ENCODE results near the gene APPL2.
"Not testable (repeated sequence)": the region's sequence is repeated elsewhere in the genome, so short reads cannot be mapped to it uniquely, and the experiment has no call there.

GRCh38 chr12:105256431-105256830, 20.5 kb upstream of the APPL2 start:
- TF ChIP-seq CTCF (IDR thresholded peaks at IDR 0.05; ENCODE audit: low read length); EZH2 (IDR thresholded peaks at IDR 0.05; ENCODE audit: borderline replicate concordance, low read length): not testable (repeated sequence)

Measured in OCI-LY1 (cell line).